HepG2 (cell line): Measurements from ENCODE around the gene FGFR3. TPM values are rescaled to one million over a fixed set of nuclear protein-coding genes. Genes with fewer than 3 reads are reported as not detected.
A peak's percentile ranks its signal among the peaks of the same experiment; 100 is the strongest.

Experiments
- CC2D1A ChIP-seq: sonication (generic); formaldehyde crosslinking; IDR thresholded peaks from 2 replicates; pipeline ENCODE4 v1.8.1; 2023; ENCODE audit warnings: mild to moderate bottlenecking, missing genetic modification reagents
- CHD4 ChIP-seq: fragments of 200-600 bp; sonication (generic); IDR thresholded peaks from 2 replicates; pipeline ENCODE4 v1.7.0; 2017; ENCODE audit warnings: mild to moderate bottlenecking, low read length, borderline replicate concordance
- GFI1 ChIP-seq: sonication (generic); formaldehyde crosslinking; IDR thresholded peaks from 2 replicates; pipeline ENCODE4 v1.5.0; 2020; ENCODE audit warnings: missing genetic modification reagents, mild to moderate bottlenecking, borderline replicate concordance
- GTF2F1 ChIP-seq: fragments of 150-350 bp; IDR thresholded peaks from 2 replicates; pipeline ENCODE4 v1.6.1; 2014; ENCODE audit warnings: low read length
- JARID2 ChIP-seq: sonication (generic); formaldehyde crosslinking; IDR thresholded peaks from 2 replicates; pipeline ENCODE4 v1.8.1; 2023; ENCODE audit warnings: missing genetic modification reagents, inconsistent platforms; ENCODE audit not compliant: insufficient replicate concordance
- MAFK ChIP-seq, 2 experiments: IDR thresholded peaks in 1 of 2; conservative IDR thresholded peaks in 1 of 2; 2 replicates each; pipeline ENCODE4 v1.6.1; 2011; ENCODE audit warnings: improper control_type of control experiment in 2 of 2, low read length in 2 of 2
- MEIS1 ChIP-seq: sonication (generic); formaldehyde crosslinking; IDR thresholded peaks from 2 replicates; pipeline ENCODE4 v1.9.0; 2021; ENCODE audit warnings: mild to moderate bottlenecking, missing genetic modification reagents, moderate library complexity, borderline replicate concordance
- MYC ChIP-seq: sonication (generic); formaldehyde crosslinking; IDR thresholded peaks from 2 replicates; pipeline ENCODE4 v1.9.0; 2021; ENCODE audit warnings: missing genetic modification reagents, borderline replicate concordance
- NFE2L1 ChIP-seq: sonication (generic); formaldehyde crosslinking; IDR thresholded peaks from 2 replicates; pipeline ENCODE4 v1.4.0; 2020; ENCODE audit warnings: missing genetic modification reagents, mild to moderate bottlenecking, borderline replicate concordance
- PRMT3 ChIP-seq: sonication (generic); formaldehyde crosslinking; IDR thresholded peaks from 2 replicates; pipeline ENCODE4 v1.8.1; 2022; ENCODE audit warnings: low read depth, mild to moderate bottlenecking, moderate library complexity, missing genetic modification reagents, borderline replicate concordance
- TCF7L2 ChIP-seq: IDR thresholded peaks from 2 replicates; pipeline ENCODE4 v1.6.1; 2011; ENCODE audit warnings: mild to moderate bottlenecking, low read depth, low read length, moderate library complexity
- ZFP90 ChIP-seq: sonication (generic); formaldehyde crosslinking; IDR thresholded peaks from 2 replicates; pipeline ENCODE4 v1.8.0; 2022; ENCODE audit warnings: missing genetic modification reagents, mild to moderate bottlenecking, inconsistent platforms, borderline replicate concordance
- ZNF354B ChIP-seq: sonication (generic); formaldehyde crosslinking; IDR thresholded peaks from 2 replicates; pipeline ENCODE4 v1.8.0; 2022; ENCODE audit warnings: mild to moderate bottlenecking, missing genetic modification reagents
- ZNF616 ChIP-seq: sonication (generic); formaldehyde crosslinking; IDR thresholded peaks from 2 replicates; pipeline ENCODE4 v1.5.0; 2020; ENCODE audit warnings: low read depth, mild to moderate bottlenecking, missing genetic modification reagents
- ZNF777 ChIP-seq: sonication (generic); formaldehyde crosslinking; IDR thresholded peaks from 2 replicates; pipeline ENCODE4 v1.4.0; 2020; ENCODE audit warnings: missing genetic modification reagents
- ZNF781 ChIP-seq: sonication (generic); formaldehyde crosslinking; IDR thresholded peaks from 2 replicates; pipeline ENCODE4 v1.5.1; 2020; ENCODE audit warnings: borderline replicate concordance, mild to moderate bottlenecking, missing genetic modification reagents; ENCODE audit errors: not compliant biosample characterization
- ZNF816 ChIP-seq: sonication (generic); formaldehyde crosslinking; IDR thresholded peaks from 2 replicates; pipeline ENCODE4 v1.8.0; 2022; ENCODE audit warnings: missing genetic modification reagents, mild to moderate bottlenecking, borderline replicate concordance
- polyA plus RNA-seq, 8 experiments: library from polyadenylated mRNA; depleted of rRNA in 3 of 8; stranded (reverse) in 7 of 8; unstranded in 1 of 8; fragments of >200 nt; fragmentation: Illumina TruSeq in 4 of 8; extraction: Trizol in 4 of 8; gene quantifications; 2 replicates each; pipeline versions ENCODE4 v1.2.1 to v1.2.3, GENCODE V29; 2011 to 2016; ENCODE audit warnings: low read depth in 4 of 8, missing spikeins in 1 of 8, mixed read lengths in 1 of 8; ENCODE audit not compliant: insufficient read depth in 1 of 8
- total RNA-seq, 5 experiments: library from RNA; depleted of rRNA; stranded (reverse); fragments of >200 nt; fragmentation: Illumina TruSeq; extraction: Trizol; gene quantifications; 2 replicates each; pipeline ENCODE4 v1.2.3, GENCODE V29; 2016; ENCODE audit warnings: low read depth in 1 of 5
- TF ChIP-seq, protein P1 (sequence below): IDR thresholded peaks from 2 replicates; pipeline ENCODE4 v1.6.1; 2016; ENCODE audit warnings: missing biosample characterization, missing genetic modification reagents, low read depth
- TF ChIP-seq, protein P2 (sequence below): sonication (generic); formaldehyde crosslinking; IDR thresholded peaks from 2 replicates; pipeline ENCODE4 v1.4.0; 2020; ENCODE audit warnings: missing genetic modification reagents, mild to moderate bottlenecking, borderline replicate concordance
- TF ChIP-seq, protein P3 (sequence below): sonication (generic); formaldehyde crosslinking; IDR thresholded peaks from 2 replicates; pipeline ENCODE4 v1.5.1; 2020; ENCODE audit warnings: mild to moderate bottlenecking, missing genetic modification reagents, borderline replicate concordance
- TF ChIP-seq, protein P4 (sequence below): sonication (generic); formaldehyde crosslinking; IDR thresholded peaks from 2 replicates; pipeline ENCODE4 v1.5.1; 2020; ENCODE audit warnings: mild to moderate bottlenecking, missing genetic modification reagents
- TF ChIP-seq, protein P5 (sequence below): sonication (generic); formaldehyde crosslinking; IDR thresholded peaks from 2 replicates; pipeline ENCODE4 v1.4.0; 2020; ENCODE audit warnings: missing genetic modification reagents

The FGFR3 gene
- total and polyA plus RNA-seq, 2 of the 13 experiments (the other 11 are each of a cell fraction or from before 2014, with no cell fraction given) = 103 to 109 TPM

DNA sequence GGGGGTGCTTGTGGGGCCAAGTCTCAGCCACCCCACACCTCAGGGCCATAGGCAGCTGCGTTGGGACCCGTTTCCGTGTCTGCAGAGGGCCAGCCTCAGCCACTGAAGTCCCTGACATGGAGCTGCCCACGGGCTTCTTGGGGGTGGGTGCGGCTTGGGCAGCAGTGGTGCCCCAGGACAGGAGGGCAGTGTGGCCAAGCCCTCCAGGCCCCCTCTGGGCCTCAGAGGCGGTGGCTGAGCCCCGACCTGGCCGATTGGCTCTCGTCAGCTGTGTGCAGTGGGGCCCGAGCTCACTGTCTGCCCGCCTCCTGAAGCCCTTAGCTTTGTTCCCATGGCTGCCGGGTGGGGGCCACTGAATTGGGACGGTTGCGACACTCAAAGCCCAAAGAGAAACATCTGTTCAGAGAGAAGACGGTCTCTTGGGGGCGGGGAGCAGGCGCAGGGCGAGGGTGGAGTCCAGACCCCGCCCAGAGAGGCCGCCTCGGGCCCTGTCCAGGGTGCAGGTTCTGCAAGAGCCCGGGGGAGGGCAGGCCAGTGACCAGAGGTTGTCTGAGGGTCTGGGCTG, 9.1 kb downstream of the FGFR3 start (continued):
- TF ChIP-seq NFE2L1 (CRISPR knock-in tag) (no peak), MEIS1 (no peak), CHD4 (no peak), PRMT3 (CRISPR knock-in tag) (peak; percentile 47; the same call in 1 of the 2 replicates), CC2D1A (CRISPR knock-in tag) (no peak), MYC (no peak; the same call in 1 of the 2 replicates), TCF7L2 (no peak), ZNF616 (CRISPR knock-in tag) (no peak), MAFK (conservative IDR thresholded peaks at IDR 0.05 in 1 of 2, IDR thresholded peaks at IDR 0.05 in 1 of 2; ENCODE audit: low read length in 2 of 2) (no peak), ZNF354B (no peak), GFI1 (CRISPR knock-in tag) (no peak), GTF2F1 (no peak), ZNF781 (CRISPR knock-in tag) (no peak), ZNF777 (CRISPR knock-in tag) (no peak), ZNF816 (no peak), JARID2 (CRISPR knock-in tag) (no peak), ZFP90 (no peak)
- TF ChIP-seq, protein P1, sequence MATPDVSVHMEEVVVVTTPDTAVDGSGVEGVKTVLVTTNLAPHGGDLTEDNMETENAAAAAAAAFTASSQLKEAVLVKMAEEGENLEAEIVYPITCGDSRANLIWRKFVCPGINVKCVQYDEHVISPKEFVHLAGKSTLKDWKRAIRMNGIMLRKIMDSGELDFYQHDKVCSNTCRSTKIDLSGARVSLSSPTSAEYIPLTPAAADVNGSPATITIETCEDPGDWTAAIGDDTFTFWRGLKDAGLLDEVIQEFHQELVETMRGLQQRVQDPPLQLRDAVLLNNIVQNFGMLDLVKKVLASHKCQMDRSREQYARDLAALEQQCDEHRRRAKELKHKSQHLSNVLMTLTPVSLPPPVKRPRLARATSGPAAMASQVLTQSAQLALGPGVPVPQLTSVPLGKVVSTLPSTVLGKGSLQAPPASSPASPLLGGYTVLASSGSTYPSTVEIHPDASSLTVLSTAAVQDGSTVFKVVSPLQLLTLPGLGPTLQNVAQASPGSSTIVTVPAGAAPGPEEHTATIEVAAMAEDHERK (CRISPR knock-in tag) = no peak
- TF ChIP-seq, protein P2, sequence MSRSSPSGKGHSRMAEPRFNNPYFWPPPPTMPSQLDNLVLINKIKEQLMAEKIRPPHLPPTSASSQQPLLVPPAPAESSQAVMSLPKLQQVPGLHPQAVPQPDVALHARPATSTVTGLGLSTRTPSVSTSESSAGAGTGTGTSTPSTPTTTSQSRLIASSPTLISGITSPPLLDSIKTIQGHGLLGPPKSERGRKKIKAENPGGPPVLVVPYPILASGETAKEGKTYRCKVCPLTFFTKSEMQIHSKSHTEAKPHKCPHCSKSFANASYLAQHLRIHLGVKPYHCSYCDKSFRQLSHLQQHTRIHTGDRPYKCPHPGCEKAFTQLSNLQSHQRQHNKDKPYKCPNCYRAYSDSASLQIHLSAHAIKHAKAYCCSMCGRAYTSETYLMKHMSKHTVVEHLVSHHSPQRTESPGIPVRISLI (CRISPR knock-in tag) = no peak; the same call in 1 of the 2 replicates
- TF ChIP-seq, protein P3, sequence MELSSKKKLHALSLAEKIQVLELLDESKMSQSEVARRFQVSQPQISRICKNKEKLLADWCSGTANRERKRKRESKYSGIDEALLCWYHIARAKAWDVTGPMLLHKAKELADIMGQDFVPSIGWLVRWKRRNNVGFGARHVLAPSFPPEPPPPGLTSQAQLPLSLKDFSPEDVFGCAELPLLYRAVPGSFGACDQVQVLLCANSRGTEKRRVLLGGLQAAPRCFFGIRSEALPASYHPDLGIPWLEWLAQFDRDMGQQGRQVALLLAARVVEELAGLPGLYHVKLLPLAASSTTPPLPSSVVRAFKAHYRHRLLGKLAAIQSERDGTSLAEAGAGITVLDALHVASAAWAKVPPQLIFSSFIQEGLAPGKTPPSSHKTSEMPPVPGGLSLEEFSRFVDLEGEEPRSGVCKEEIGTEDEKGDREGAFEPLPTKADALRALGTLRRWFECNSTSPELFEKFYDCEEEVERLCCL (CRISPR knock-in tag) = no peak
- TF ChIP-seq, protein P4, sequence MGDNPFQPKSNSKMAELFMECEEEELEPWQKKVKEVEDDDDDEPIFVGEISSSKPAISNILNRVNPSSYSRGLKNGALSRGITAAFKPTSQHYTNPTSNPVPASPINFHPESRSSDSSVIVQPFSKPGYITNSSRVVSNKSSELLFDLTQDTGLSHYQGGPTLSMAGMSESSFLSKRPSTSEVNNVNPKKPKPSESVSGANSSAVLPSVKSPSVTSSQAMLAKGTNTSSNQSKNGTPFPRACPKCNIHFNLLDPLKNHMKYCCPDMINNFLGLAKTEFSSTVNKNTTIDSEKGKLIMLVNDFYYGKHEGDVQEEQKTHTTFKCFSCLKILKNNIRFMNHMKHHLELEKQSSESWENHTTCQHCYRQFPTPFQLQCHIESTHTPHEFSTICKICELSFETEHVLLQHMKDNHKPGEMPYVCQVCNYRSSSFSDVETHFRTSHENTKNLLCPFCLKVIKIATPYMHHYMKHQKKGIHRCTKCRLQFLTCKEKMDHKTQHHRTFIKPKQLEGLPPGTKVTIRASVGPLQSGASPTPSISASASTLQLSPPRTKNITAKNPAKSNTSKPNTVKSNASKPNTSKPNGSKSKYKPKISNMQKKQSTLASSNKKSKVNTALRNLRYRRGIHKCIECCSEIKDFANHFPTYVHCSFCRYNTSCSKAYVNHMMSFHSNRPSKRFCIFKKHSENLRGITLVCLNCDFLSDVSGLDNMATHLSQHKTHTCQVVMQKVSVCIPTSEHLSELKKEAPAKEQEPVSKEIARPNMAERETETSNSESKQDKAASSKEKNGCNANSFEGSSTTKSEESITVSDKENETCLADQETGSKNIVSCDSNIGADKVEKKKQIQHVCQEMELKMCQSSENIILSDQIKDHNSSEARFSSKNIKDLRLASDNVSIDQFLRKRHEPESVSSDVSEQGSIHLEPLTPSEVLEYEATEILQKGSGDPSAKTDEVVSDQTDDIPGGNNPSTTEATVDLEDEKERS (CRISPR knock-in tag) = no peak
- TF ChIP-seq, protein P5, sequence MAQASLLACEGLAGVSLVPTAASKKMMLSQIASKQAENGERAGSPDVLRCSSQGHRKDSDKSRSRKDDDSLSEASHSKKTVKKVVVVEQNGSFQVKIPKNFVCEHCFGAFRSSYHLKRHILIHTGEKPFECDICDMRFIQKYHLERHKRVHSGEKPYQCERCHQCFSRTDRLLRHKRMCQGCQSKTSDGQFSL (CRISPR knock-in tag) = no peak
